Activated CD4-positive, alpha-beta T cell treated with anti-CD3 and anti-CD28 coated beads for 1 hour (primary cell): ENCODE data around the gene PPCDC.
"Not testable (repeated sequence)": the region's sequence is repeated elsewhere in the genome, so short reads cannot be mapped to it uniquely, and the experiment has no call there.

Experiments
- DNase-seq: peaks from one replicate; pipeline ENCODE4 v3.0.0-alpha.2; 2020

PPCDC gene

DNA sequence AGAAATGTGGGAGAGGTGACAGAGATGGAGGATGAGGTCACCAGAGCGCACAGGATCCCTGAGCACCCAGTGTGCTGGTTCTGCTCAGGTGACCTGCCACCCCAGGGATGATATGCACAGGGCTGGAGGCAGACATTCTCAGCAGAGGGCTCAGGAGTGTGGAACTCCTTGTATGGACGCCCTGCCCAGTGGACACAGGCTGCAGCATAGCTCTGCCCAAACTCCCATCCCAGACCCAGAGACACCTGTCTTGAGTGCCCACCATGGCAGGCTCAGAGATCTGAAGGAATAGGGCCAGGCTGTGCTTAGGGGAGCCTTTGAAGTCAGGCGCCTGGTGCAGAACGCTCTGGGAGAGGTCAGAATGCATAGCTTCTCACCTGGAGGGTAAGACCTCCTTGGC lies 47.3 kb downstream of the PPCDC start:
- no peak for DNase-seq

DNA sequence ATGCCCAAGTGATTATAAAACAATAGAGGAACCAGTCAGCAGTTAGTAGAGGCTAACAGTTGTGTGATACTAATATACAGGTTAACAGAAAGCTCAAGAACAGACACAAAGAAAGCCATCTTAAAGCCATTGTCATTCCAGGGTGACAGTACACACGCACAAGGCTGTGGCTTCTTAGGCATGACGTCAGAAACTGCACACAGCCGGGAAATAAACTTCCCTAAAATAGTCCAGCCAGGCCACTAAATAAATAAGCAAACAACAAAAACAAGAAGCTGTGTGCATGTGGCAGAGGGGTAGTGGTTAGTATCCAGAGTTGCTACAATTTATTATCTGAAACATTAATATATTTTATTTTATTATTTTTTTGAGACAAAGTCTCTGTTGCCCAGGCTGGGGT lies 49.8 kb downstream of the PPCDC start:
- DNase-seq, result no peak

DNA sequence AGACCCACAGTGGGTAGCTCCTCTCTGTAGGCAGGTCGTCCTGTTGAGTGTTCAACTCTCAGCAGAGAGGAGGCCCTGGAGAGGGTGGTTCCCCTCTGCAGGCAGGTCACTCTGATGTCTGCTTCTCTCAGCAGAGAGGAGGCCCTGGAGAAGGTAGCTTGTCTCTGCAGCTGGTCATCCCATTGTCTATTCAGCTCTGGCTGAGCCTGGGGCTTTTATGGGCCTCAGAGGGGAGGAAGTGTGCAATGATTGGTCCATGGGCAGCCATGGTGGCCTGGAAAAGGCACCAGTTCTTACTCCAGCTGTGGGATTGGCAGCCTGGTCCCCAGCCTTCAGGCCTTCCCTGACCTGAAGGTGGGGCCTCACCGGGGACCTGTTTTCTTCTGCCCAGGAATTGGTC lies 52.9 kb downstream of the PPCDC start:
- DNase-seq, result no peak

DNA sequence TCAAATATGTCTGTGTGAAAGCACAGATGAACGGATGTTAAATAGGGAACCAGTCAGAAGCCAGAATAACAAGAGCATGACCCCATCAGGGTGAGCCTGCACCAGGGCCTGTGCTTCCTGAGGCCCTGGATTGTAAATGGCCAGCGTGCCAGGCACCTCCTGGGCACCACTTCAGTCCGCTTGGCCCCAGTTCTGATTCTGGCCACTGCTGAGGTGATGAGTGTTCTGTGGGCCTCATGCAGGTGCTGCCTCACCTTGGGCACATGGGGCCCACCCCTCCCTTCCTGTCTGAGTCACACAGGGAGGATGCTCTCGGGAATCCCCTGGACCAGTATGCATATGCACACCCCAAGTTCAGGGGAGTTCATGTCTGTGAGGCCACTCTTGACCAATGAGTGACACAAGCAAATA lies 54.2 kb downstream of the PPCDC start:
- not testable (repeated sequence) for DNase-seq

DNA sequence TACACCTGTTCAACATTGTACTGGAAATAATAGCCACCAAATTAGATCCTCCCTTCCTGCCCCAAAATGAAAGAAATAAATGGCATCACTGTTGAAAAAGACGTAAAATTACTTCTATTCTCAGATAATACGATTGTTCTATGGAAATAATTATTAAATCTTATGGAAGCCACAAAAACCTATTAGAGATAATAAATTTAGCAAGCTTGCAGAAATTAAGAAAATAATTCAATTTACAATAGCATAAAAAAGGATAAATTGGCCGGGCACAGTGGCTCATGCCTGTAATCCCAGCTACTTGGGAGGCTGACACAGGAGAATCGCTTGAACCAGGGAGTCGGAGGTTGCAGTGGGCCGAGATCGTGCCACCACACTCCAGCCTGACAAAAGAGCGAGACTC lies 57.8 kb downstream of the PPCDC start:
- no peak for DNase-seq

DNA sequence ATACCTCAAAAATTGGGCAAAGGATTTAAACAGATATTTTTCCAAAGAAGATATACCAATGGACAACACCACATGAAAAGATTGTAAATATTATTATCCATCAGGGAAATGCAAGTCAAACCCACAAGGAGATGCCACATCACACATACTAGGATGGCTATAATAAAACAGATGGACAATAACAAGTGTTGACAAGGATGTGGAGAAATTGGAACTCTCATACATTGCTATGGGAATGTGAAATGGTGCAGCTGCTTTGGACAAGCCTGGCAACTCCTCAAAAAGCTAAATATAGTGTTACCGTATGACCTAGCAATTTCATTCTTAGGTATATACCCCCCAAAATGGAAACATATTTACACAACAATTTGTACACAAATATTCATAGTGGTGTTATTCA lies 59.3 kb downstream of the PPCDC start:
- DNase-seq, result no peak

DNA sequence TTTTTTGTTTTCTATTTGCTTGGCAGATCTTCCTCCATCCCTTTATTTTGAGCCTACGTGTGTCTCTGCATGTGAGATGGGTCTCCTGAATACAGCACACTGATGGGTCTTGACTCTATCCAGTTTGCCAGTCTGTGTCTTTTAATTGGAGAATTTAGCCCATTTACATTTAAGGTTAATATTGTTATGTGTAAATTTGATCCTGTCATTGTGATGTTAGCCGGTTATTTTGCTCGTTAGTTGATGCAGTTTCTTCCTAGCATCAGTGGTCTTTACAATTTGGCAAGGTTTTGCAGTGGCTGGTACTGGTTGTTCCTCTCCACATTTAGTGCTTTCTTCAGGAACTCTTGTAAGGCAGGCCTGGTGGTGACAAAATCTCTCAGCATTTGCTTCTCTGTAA lies 62.3 kb downstream of the PPCDC start:
- not testable (repeated sequence) for DNase-seq

DNA sequence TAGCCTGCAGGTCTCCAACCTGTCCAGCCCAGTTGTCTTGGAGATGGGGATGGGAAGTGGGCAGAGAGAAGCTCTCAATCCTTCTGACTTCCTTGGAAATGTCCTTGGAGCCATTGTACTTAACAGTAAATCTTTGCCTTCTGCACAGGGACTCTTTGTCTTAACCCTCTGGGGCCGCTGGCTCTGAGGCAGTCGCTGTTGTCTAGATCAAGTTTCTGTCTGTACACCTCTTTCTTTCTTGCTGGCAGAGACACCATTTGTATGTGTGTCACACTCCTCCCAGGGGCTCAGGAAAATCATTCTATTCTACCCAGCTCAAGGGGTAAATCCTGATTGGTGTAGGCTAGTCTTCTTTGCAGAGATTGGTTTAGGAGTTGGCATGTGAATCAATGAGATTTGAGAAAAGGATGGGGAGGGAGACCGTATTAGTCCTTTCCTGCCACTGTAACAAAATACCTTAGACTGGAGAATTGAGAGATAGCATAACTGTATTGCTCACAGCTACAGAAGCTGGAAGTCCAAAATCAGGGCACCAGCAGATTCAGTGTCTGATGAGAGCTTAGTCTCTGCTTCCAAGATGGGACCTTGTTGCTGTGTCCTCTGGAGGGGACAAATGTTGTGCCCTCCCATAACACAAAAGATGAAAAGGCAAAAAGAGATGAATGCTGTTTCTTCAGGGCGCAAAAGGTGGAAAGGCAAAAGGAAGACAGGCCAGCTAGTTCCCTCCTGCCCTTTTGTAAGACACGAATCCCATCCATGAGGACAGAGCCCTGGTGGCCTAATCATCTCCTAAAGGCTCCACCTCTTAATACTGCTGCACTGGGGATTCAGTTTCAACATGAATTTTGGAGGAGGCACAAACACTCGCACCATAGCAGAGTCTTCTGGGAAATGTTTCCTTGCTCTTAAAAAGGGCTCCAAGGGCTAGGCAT lies 66.3 kb downstream of the PPCDC start:
- DNase-seq, result no peak

DNA sequence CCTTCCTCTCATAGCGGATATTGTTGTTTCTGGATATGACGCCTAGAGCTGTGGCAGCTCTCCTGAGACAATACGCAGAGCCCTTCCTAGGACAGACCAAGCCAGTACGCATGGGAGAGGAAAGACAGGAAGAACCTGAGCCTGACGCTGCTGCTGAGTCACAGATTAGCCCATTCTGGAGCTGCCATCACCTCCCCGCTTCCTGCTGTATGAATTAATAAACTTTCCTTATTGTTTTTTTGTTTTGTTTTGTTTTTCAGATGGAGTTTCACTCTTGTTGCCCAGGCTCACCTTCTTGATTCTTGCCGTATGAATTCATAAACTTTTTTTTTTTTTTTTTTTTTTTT lies 67.0 kb downstream of the PPCDC start:
- DNase-seq, result no peak

DNA sequence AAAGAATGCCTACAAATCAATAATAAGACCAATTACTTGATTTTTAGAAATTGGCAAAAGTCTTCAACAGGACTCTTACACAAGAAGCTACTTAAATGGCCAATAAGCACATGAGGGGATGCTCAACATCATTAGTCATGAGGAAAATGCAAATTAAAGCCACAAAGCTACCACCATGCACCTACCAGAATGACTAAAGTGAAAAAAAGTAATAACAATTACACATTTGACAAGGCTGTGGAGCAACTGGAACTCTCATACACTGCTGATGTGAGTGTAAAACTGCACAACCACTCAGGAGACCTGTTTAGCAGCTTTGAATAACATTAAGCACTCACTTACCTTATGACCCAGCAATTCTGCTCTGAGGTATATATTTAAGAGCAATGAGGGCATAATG lies 68.4 kb downstream of the PPCDC start:
- DNase-seq, result no peak

DNA sequence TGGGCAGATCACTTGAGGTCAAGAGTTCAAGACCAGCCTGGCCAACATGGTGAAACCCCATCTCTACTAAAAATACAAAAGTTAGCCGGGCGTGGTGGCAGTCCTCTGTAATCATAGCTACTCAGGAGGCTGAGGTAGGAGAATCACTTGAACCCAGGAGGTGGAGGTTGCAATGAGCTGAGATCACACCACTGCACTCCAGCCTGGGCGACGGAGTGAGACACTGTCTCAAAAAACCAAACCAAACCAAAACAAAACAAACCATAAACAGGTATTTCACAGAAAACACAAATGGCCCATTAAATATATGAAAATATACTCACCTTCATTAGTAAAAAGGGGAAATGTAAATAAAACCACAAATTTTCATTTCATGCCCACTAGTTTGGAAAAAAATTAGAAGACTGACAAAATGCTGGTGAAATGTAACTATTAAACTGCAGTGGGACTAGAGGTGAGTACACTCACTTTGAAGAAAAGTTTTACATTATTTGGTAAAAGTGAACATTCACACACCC lies 71.6 kb downstream of the PPCDC start:
- not testable (repeated sequence) for DNase-seq

DNA sequence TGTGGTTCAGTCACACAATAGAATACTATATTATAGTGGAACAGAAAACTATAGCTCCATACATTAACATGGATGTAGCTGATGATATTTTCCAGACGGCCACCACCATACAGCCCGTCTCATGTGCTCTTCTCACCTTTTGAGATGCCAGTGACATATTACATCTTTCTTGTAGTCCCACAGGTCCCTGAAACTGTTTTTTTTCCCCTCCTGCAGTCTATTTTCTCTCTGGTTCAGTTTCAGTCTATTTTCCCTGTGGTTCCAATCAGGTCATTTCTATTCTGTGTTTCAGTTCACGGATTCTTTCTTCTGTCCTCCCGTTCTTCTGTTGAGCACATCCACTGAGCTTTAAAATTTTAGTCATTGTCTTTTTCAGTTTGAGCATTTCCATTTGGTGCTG lies 72.2 kb downstream of the PPCDC start:
- no peak for DNase-seq

DNA sequence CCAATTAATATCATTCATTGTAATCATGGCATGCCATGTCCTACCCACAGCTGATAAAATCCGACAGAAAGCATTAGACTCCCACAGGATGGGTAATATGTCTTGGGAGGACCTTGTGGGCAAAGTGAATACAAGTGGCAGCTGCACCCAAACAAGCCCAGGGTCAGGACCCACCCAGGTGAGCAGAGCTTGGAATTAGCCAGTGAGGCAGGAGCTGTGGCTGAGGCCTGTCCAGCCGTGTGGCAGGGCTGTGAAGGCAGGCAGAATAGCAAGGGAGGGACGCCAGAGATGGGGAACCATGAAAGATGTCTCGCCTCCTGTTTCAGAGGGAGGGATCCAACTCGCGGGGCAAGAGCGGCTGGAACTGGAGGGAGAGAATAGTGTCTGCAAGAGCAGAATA lies 74.5 kb downstream of the PPCDC start:
- no peak for DNase-seq

DNA sequence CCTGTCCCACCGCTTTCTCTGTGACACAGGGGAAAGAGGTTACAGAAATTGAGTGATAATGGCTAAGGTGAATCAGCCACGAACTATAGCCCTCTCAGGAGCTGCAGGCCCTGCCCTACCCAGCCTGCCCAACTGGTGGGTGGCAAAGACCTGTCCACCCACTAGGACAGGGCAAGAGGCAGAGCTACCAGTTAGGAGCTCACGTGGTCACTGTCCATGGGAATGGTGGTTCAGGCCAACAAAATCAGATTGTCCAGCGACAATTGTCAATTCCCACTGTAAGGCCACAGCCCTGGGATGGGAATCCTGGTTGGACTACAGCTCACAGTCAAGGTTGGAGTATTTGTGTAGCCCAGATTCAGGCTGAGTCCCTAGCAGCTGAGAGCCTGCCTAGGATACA lies 75.0 kb downstream of the PPCDC start:
- DNase-seq, result no peak
